WERI-Rb-1 (cell line): ENCODE measurements around the gene RGS16.

Experiments
- DNase-seq: peaks from one replicate; pipeline ENCODE4 v3.0.0-alpha.2; 2020
- H3K27ac ChIP-seq: fragments of 250-450 bp; sonication (Bioruptor Pico); 2 replicates; pipeline ENCODE4 v1.5.1; 2020; ENCODE audit warnings: mild to moderate bottlenecking, moderate library complexity
- H3K27me3 ChIP-seq: fragments of 250-450 bp; sonication (Bioruptor Pico); 2 replicates; pipeline ENCODE4 v1.5.1; 2021; ENCODE audit warnings: mild to moderate bottlenecking, low read depth, moderate library complexity; ENCODE audit not compliant: insufficient read depth, severe bottlenecking
- H3K36me3 ChIP-seq: fragments of 250-450 bp; sonication (Bioruptor Pico); 2 replicates; pipeline ENCODE4 v1.5.1; 2020; ENCODE audit warnings: mild to moderate bottlenecking, moderate library complexity
- H3K4me3 ChIP-seq: 2 replicates; pipeline ENCODE4 v1.5.1; 2011; ENCODE audit warnings: low read depth, mild to moderate bottlenecking, control low read depth, low read length
- H3K9me3 ChIP-seq: fragments of 250-450 bp; sonication (Bioruptor Pico); 2 replicates; pipeline ENCODE4 v1.5.1; 2021; ENCODE audit warnings: mild to moderate bottlenecking, moderate library complexity; ENCODE audit not compliant: severe bottlenecking
- TF ChIP-seq, protein P1 (sequence below): IDR thresholded peaks from 2 replicates; pipeline ENCODE4 v1.5.1; 2011; ENCODE audit warnings: low read depth, mild to moderate bottlenecking, control low read depth, inconsistent platforms, low read length

RGS16 gene, protein sequence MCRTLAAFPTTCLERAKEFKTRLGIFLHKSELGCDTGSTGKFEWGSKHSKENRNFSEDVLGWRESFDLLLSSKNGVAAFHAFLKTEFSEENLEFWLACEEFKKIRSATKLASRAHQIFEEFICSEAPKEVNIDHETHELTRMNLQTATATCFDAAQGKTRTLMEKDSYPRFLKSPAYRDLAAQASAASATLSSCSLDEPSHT

DNA sequence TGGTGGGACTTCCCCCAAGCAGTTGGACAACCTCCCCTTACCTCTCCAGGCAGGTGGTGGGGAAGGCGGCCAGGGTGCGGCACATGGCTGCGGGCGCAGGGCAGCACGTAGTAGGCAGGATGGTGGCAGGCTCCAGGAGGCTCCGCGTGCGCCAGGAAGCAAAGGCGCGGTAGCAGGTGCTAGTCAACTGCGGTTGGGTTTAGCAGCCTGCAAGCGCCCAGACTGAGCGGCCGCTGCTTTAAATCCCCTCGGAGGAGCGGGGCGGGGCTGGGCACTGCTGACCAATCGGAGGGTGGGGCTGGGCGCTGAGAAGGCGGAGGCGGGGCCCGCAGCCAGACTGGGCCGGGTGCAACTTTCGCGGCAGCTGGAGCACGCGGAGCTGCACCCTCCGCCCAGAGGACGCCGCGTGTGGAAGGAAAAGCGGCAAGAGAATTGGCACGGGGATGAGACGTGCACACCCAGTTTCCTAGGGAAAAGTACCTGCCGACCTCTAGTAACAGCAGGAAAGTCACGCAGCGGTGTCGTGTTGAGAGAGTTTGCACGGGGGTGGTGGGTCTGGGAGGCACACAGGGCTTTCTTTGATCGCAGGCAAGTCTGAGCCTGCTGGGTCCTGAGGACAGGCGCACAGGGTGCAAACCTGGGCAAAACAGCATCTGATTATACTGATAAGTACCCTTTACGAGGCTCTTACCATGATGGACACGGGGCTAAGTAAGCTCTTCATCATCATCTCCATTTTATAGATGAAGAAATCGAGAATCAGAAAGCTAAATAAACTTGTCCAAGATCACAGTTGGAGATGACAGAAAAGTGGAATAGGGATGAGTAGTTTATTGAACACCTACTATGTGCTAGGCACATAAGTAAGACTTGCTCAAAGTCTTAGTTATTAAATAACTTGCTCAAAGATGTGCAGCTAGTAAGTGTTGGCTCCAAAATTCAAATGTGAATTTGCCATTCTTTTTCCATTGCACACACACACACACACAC lies at the start of gene RGS16:
Gene RGS16 (minus strand): TSS at position 215 of the 990 bp plus-strand sequence. CDS start 130 bp downstream, at position 85.
- Histone ChIP-seq H3K4me3 (no peak within 1 kb of the TSS), H3K36me3 (no peaks in the 10 kb centered on the region), H3K9me3 (no peaks in the 10 kb centered on the region), H3K27me3 (no peaks in the 10 kb centered on the region), H3K27ac (no peak within 1 kb of the TSS)
- TF ChIP-seq, protein P1, sequence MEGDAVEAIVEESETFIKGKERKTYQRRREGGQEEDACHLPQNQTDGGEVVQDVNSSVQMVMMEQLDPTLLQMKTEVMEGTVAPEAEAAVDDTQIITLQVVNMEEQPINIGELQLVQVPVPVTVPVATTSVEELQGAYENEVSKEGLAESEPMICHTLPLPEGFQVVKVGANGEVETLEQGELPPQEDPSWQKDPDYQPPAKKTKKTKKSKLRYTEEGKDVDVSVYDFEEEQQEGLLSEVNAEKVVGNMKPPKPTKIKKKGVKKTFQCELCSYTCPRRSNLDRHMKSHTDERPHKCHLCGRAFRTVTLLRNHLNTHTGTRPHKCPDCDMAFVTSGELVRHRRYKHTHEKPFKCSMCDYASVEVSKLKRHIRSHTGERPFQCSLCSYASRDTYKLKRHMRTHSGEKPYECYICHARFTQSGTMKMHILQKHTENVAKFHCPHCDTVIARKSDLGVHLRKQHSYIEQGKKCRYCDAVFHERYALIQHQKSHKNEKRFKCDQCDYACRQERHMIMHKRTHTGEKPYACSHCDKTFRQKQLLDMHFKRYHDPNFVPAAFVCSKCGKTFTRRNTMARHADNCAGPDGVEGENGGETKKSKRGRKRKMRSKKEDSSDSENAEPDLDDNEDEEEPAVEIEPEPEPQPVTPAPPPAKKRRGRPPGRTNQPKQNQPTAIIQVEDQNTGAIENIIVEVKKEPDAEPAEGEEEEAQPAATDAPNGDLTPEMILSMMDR: no peak
- DNase-seq: no peak

DNA sequence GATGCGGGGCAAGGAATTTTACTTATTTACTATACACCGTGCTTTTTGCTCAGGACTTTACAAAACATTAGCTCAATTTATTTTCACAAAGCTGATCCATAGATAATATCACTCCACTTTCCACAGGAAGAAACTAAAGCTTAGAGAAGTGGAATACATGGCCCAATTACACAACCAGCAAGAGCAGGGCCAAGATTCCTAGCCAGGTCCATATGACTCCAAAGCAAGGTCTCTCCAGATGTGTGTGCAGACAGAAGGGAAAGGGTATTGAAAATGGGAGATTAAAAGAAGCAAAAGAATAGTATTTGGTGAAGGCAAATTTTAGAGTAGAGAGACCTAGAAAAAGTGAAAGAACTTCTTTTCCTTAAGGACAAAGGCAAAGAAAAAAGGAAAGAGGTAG lies 49.8 kb upstream of the RGS16 start:
- H3K27ac ChIP-seq: no peak overlapping the region
- H3K27me3 ChIP-seq: no peaks in the 10 kb centered on the region
- H3K9me3 ChIP-seq: no peaks in the 10 kb centered on the region
- no peak for DNase-seq
- no peaks in the 10 kb centered on the region for H3K36me3 ChIP-seq
- TF ChIP-seq, protein P1: no peak
- no peak overlapping the region for H3K4me3 ChIP-seq

DNA sequence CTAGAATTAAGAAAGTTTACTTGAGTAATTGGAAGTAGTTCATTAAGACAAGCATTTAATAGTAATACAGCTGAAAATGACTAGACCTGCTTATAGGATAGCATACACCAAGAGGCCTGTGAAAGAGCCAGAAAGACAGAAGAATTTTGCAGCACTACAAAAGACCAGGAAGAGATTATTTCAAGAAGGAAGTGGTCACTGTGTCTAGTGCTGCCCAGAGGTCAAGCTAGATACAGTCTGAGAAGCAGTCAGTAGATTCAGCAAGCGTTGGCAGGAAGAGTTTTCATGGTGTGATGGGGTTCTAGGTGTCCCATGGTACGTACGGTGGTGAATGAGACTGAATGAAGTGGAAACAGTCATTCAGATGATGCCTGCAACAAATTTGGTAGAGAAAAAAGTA lies 48.7 kb upstream of the RGS16 start:
- Histone ChIP-seq H3K9me3 (no peaks in the 10 kb centered on the region), H3K27me3 (no peaks in the 10 kb centered on the region), H3K27ac (no peak overlapping the region), H3K4me3 (no peak overlapping the region), H3K36me3 (no peaks in the 10 kb centered on the region)
- TF ChIP-seq, protein P1: no peak
- DNase-seq: no peak

DNA sequence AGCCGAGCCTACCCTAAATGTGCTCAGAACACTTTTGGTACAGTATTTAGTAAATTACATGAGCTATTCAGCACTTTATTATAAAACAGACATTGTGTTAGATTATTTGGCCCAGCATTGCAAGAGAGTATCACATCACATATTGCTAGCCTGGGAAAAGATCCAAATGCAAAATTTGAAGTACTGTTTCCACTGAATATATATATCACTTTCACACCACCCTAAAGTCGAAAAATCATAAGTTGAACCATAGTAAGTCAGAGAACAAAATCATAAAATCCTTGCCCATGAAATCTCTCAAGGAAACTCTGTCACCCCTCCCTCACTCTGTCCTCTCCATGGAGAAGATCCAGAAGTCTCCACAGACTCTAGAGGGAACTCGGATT lies 47.1 kb upstream of the RGS16 start:
- DNase-seq: no peak
- Histone ChIP-seq H3K36me3 (no peaks in the 10 kb centered on the region), H3K9me3 (no peaks in the 10 kb centered on the region), H3K27me3 (no peaks in the 10 kb centered on the region), H3K27ac (no peak overlapping the region), H3K4me3 (no peak overlapping the region)
- TF ChIP-seq, protein P1: no peak

DNA sequence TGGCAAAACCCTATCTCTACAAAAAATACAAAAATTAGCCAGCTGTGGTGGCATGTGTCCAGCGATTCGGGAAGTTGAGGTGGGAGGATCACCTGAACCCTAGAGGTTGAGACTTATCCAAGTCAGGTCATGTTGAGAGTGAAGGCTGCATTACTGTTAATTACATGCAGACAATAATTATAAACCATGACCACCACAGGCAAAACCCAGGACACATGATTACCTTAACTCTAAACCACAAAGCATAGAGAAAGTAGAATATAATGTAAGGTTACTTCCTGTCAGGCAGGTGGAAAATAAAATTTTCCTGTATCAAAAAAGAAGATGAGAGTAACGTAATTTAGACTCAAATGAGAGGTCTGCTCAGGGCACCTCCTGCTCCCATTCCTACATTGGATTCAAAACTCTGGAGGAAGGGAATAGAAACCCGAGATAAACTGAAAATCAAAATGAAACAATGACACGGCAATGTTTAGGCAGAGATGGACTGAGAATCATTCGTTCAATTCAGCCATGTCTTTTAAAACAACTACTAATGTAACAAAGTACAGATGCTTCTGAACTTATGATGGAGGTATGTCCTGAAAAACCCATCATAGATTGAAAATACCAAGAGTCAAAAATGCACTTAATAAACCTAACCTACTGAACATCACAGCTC lies 46.6 kb upstream of the RGS16 start:
- Histone ChIP-seq H3K27me3 (no peaks in the 10 kb centered on the region), H3K9me3 (no peaks in the 10 kb centered on the region), H3K4me3 (no peak overlapping the region), H3K27ac (no peak overlapping the region), H3K36me3 (no peaks in the 10 kb centered on the region)
- TF ChIP-seq, protein P1: no peak
- no peak for DNase-seq
